ENCODE measurements around the gene ARHGAP4. TPM values are rescaled to one million over a fixed set of nuclear protein-coding genes. Genes with fewer than 3 reads are reported as not detected.

Gene ARHGAP4
- total RNA-seq, 1 donor from 2014 or later: 69.8 TPM

- Histone ChIP-seq H3K27ac (no peak overlapping the region), H3K27me3 (no peaks in the 10 kb centered on the region), H3K4me1 (no peaks in the 10 kb centered on the region), H3K4me3 (no peak overlapping the region), H3K36me3 (no peaks in the 10 kb centered on the region), H3K9me3 (no peaks in the 10 kb centered on the region)
- ATAC-seq: no peak
- intact Hi-C loops (cut with DNase I): no loop called here
- DNase-seq: no peak
- TF ChIP-seq CTCF (IDR thresholded peaks at IDR 0.05): no peak
These were observed 14.3 kb downstream of the ARHGAP4 start for GRCh38 chrX:153911798-153912197.

GRCh38 chrX:153910446-153910845, 15.6 kb downstream of the ARHGAP4 start:
- Histone ChIP-seq H3K27ac (no peak overlapping the region), H3K36me3 (no peaks in the 10 kb centered on the region), H3K4me1 (no peaks in the 10 kb centered on the region), H3K9me3 (no peaks in the 10 kb centered on the region), H3K4me3 (no peak overlapping the region), H3K27me3 (no peaks in the 10 kb centered on the region)
- ATAC-seq (no peak), DNase-seq (no peak)
- intact Hi-C loops (cut with DNase I): no loop called here
- no peak for TF ChIP-seq CTCF (IDR thresholded peaks at IDR 0.05)

- TF ChIP-seq CTCF (IDR thresholded peaks at IDR 0.05): no peak
- intact Hi-C loops (cut with DNase I): no loop called here
- Histone ChIP-seq H3K9me3 (no peaks in the 10 kb centered on the region), H3K27me3 (no peaks in the 10 kb centered on the region), H3K4me1 (no peaks in the 10 kb centered on the region), H3K27ac (no peak overlapping the region), H3K36me3 (no peaks in the 10 kb centered on the region), H3K4me3 (no peak overlapping the region)
- ATAC-seq (no peak), DNase-seq (no peak)
These were observed 16.1 kb downstream of the ARHGAP4 start for GRCh38 chrX:153909980-153910360.

- no peak for TF ChIP-seq CTCF (IDR thresholded peaks at IDR 0.05)
- DNase-seq (no peak), ATAC-seq (no peak)
- peaks cover 5% of the 10 kb centered on the region for H3K4me1 ChIP-seq
- H3K27ac ChIP-seq: no peak overlapping the region
- H3K9me3 ChIP-seq: no peaks in the 10 kb centered on the region
- no peaks in the 10 kb centered on the region for H3K36me3 ChIP-seq
- H3K27me3 ChIP-seq: no peaks in the 10 kb centered on the region
- H3K4me3 ChIP-seq: no peak overlapping the region
- intact Hi-C loops (cut with DNase I): no loop called here
These were observed 16.8 kb downstream of the ARHGAP4 start for GRCh38 chrX:153909024-153909979.

- Histone ChIP-seq H3K9me3 (no peaks in the 10 kb centered on the region), H3K4me3 (no peak overlapping the region), H3K36me3 (no peaks in the 10 kb centered on the region), H3K27me3 (no peaks in the 10 kb centered on the region), H3K4me1 (peaks cover 9% of the 10 kb centered on the region), H3K27ac (no peak overlapping the region)
- intact Hi-C loops (cut with DNase I): no loop called here
- no peak for TF ChIP-seq CTCF (IDR thresholded peaks at IDR 0.05)
- DNase-seq (no peak), ATAC-seq (no peak)
These were observed 17.7 kb downstream of the ARHGAP4 start for GRCh38 chrX:153908219-153908860.

All from upper lobe of right lung (tissue), 1 donor.